Globus pallidus (tissue), 1 donor: Measurements from ENCODE around the gene ANKRD62.
"Not testable (repeated sequence)": the region's sequence is repeated elsewhere in the genome, so short reads cannot be mapped to it uniquely, and the experiment has no call there.

Experiments
- DNase-seq: peaks from one replicate; pipeline ENCODE4 v3.0.0-alpha.2; 2015; ENCODE audit warnings: low spot score

Gene ANKRD62

GRCh38 chr18:12099160-12099559 lies 5.5 kb downstream of the ANKRD62 start:
- DNase-seq, result no peak

GRCh38 chr18:12101266-12101665 lies 7.6 kb downstream of the ANKRD62 start:
- DNase-seq, result no peak

DNA sequence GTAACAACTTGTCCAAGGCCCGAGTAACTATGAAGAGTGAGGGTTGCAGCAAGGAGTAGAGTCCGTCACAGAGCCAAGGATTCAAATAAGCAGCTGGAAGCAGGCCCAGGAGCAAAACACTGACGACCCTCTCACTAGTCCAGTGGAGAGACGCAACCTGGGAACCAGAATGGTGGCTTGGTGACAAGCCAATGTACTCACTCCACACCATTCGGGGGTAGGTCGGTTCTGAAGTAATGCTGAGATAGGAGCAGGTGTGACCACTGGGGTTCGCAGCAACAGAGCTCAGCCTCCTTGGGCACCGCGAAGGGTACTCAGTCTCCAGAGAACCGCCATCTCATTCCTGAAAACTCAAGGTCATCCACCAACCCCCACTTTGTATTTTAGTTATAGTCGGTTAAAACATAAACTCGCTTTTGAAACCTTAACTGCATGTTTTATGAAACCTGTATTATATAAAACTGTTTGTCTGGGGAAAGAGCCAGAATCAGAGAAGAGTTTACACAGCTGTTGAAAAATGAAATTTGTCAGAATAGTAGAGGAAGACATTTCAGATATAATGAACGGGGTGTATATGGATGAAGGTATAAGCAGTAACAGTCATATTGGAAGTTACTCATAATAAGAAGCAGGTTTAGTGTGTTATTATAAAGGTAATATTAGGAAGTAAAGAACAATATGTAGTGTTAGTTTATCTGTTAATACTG lies 8.6 kb downstream of the ANKRD62 start:
- no peak for DNase-seq

GRCh38 chr18:12106471-12106870 lies 12.8 kb downstream of the ANKRD62 start:
- DNase-seq, result no peak

GRCh38 chr18:12109836-12110235 lies 16.2 kb downstream of the ANKRD62 start:
- DNase-seq, result no peak

GRCh38 chr18:12113999-12114646 lies 20.5 kb downstream of the ANKRD62 start:
- no peak for DNase-seq

GRCh38 chr18:12119358-12119757 lies 25.7 kb downstream of the ANKRD62 start:
- DNase-seq, result no peak

DNA sequence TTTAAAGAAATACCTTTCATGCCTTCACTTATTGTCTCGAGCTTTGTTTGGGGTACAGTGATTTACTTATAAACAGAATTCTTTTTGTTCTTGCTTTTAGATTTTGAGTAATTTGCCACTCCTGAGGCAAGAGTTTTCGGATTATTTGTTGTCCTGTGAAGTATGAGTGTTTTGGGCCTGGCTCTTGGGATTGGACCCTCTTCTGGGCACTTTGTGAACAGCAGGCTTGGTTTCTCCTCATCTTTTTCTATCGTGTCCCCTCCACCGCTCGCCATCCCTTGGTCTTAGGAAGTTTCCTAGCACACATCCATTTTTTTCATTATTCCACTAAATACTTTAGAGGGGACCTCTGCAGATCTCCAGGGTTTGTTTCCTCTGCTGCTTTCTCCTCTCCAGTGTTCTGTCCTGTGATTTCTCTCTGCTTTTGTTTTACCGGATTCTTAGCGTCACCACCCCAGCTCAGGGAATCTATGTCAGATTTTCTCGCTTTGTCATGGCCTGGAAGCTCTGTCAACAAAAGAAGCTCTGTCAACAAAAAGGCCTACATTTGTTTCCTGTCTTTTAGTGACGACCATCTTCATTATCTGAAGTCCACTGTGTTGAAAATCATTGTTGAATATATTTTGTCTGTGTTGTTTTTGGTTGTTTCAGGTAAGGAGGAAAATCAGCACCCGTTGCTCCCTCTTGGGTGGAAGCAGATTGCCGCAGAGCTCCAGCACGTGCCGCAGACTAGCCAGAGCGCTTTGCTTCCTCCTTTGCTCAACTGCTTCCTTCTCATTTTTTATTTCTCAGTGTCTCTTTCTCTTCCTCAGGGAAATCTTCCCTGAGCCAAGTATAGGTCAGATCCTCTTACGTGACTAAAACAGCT lies 27.8 kb downstream of the ANKRD62 start:
- DNase-seq, result no peak

DNA sequence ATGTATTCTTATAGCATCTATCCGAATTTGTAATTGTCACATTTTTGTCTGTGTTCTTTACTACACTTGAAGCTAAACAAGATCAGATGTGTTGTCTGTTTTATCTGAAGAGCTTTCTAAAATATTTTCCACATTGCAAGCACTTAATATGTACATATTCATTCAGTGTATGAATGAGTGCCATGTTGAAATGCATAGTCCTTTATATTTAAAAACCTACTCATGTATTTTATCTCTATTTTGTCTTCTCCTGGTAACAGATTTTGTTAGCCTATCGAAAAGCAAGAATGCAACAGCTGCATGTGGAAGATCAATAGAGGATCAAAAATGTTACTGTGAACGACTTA lies 28.4 kb downstream of the ANKRD62 start:
- DNase-seq, result not testable (repeated sequence)

DNA sequence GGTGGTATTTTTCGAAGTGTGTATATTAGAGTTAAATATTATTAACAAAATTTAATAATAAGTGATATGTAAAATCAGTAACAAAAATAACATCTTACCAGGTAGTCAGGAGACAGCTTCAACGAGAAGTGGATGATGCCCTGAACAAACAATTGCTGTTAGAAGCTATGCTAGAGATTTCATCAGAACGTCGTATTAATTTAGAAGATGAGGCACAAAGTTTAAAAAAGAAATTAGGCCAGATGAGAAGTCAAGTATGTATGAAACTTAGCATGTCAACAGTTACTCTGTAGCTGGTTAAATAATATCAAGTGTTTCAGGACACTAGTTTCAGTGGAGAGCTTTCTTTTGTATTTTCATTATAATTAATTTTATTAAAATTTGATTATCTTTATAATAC lies 34.0 kb downstream of the ANKRD62 start:
- DNase-seq, result not testable (repeated sequence)

- DNase-seq, result not testable (repeated sequence)
These were observed 45.2 kb downstream of the ANKRD62 start for GRCh38 chr18:12138831-12139230.

- DNase-seq, result not testable (repeated sequence)
These were observed 47.2 kb downstream of the ANKRD62 start for GRCh38 chr18:12140866-12141265.

DNA sequence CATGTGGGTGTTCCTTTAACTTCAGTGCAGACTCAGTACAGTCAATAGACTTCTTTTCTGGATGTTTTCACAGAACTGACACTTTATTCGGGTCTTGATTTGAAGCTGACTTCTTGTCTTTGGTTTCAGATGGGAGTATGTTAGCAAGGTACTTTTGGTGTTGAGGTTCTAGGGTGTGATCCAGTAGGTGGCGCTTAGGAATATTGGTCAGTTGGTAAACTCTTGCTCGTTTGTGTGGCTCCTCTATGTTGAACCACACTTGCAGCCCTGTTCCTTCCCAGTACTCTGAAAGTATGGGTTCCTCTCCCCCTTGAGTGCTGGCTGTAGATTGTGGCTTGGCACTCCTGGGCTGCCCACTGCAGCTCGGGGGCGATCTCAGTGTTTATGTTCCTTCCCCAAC lies 48.1 kb downstream of the ANKRD62 start:
- DNase-seq, result not testable (repeated sequence)

DNA sequence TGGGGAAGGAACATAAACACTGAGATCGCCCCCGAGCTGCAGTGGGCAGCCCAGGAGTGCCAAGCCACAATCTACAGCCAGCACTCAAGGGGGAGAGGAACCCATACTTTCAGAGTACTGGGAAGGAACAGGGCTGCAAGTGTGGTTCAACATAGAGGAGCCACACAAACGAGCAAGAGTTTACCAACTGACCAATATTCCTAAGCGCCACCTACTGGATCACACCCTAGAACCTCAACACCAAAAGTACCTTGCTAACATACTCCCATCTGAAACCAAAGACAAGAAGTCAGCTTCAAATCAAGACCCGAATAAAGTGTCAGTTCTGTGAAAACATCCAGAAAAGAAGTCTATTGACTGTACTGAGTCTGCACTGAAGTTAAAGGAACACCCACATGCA lies 55.8 kb downstream of the ANKRD62 start:
- DNase-seq, result not testable (repeated sequence)

GRCh38 chr18:12154361-12154760 lies 60.7 kb downstream of the ANKRD62 start:
- no peak for DNase-seq

DNA sequence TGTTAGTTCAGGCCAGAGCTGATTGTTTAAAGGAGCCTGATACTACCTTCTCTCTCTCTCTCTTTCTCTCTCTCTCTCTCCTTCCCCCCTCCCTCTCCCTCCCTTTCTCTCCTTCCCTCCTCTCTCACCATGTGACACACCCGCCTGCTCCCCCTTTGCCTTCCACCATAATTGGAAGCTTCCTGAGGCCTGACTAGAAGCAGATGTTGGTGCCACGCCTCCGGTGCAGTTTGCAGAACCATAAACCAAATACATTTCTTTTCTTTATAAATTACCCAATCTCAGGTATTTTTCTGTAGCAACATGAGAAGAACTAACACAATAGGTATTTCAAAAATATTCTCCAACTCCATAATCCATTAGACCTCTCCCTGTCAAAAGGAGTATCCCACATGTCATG lies 62.4 kb downstream of the ANKRD62 start:
- DNase-seq, result no peak

GRCh38 chr18:12159446-12159845 lies 65.8 kb downstream of the ANKRD62 start:
- no peak for DNase-seq

DNA sequence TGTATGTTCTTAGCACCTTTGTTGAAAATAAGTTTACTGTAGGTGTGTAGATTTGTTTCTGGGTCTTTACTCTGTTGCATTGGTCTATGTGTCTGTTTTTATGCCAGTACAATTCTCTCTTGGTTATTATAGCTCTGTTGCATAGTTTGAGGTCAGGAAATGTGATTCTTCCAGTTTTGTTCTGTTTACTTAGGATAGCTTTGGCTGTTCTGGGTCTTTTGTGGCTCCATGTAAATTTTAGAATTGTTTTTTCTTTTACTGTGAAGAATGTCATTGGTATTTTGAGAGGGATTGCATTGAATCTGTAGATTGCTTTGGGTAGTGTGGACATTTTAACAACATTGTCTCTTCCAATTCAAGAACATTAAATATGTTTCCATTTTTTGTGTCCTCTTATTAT lies 69.1 kb downstream of the ANKRD62 start:
- no peak for DNase-seq

DNA sequence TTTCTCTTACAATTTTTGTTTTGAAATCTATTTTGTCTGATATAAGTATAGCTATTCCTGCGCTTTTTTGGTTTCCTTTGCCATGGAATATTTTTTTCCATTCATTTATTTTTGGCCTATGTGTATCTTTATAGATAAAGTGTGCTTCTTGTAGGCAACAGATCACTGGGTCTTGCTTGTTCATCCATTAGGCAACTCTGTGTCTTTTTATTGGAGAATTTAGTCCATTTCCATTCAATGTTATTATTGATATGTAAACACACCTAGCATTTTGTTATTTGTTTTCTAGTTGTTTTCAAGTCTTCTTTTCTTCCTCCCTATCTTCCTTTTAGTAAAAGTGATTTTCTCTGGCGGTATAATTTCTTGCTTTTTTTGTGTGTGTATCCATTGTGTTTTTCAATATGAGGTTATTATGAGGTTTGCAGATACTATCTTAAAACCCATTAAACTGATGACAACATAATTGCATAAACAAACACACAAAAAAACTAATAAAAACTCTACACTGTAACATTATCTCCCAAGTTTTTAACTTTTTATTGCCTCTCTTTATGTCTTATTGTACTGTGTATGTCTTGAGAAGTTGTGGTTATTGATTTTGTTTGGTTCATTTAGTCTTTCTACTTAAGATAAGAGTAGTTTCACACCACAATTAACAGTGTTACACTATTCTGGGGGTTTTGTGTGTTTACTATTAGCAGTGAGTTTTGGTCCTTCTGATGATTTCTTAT lies 71.6 kb downstream of the ANKRD62 start:
- no peak for DNase-seq
